Keratinocyte (primary cell): Measurements from ENCODE around the gene PMEPA1. TPM values are rescaled to one million over a fixed set of nuclear protein-coding genes. Genes with fewer than 3 reads are reported as not detected.

Experiments
- DNase-seq: peaks from one replicate; pipeline ENCODE4 v3.0.0-alpha.2; 2011; ENCODE audit warnings: low read depth, missing footprints, low spot score
- FAIRE-seq: peaks from 2 replicates; lab custom pipeline; 2011; peaks lifted over from hg19 to GRCh38; lab: Jason Lieb, UNC
- H2AFZ ChIP-seq: 2 replicates; pipeline ENCODE4 v1.6.0; 2012; ENCODE audit warnings: low read length, control low read depth, inconsistent platforms; ENCODE audit not compliant: control insufficient read depth
- H3K27ac ChIP-seq: 2 replicates; pipeline ENCODE4 v1.5.1; 2011; ENCODE audit warnings: low read length; ENCODE audit not compliant: control insufficient read depth, insufficient read depth
- H3K27me3 ChIP-seq: 3 replicates; pipeline ENCODE4 v1.6.0; 2011; ENCODE audit warnings: low read length; ENCODE audit not compliant: control insufficient read depth, insufficient read depth; ENCODE audit errors: extremely low read depth
- H3K36me3 ChIP-seq, 2 experiments: 2 replicates in 1 of 2; 3 replicates in 1 of 2; pipeline ENCODE4 v1.5.1; 2011; ENCODE audit warnings: low read length in 2 of 2, mild to moderate bottlenecking in 1 of 2; ENCODE audit not compliant: control insufficient read depth in 2 of 2, insufficient read depth in 2 of 2; ENCODE audit errors: extremely low read depth in 1 of 2
- H3K4me1 ChIP-seq: 3 replicates; pipeline ENCODE4 v1.5.1; 2011; ENCODE audit warnings: low read length; ENCODE audit not compliant: control insufficient read depth, insufficient read depth; ENCODE audit errors: extremely low read depth
- H3K4me2 ChIP-seq: 3 replicates; pipeline ENCODE4 v1.6.0; 2011; ENCODE audit warnings: low read depth, low read length; ENCODE audit not compliant: control insufficient read depth, insufficient read depth; ENCODE audit errors: extremely low read depth
- H3K4me3 ChIP-seq, 3 experiments: fragments of 200-600 bp in 1 of 3; sonication (generic) in 1 of 3; 2 replicates in 2 of 3; 3 replicates in 1 of 3; pipeline ENCODE4 v1.5.1; 2011 to 2016; ENCODE audit warnings: low read length in 3 of 3, mild to moderate bottlenecking in 3 of 3, control low read depth in 2 of 3, inconsistent platforms in 1 of 3, low read depth in 1 of 3, mixed read lengths in 1 of 3, mixed run types in 1 of 3, moderate library complexity in 1 of 3; ENCODE audit not compliant: control insufficient read depth in 2 of 3, insufficient read depth in 2 of 3; ENCODE audit errors: extremely low read depth in 1 of 3
- H3K79me2 ChIP-seq: 2 replicates; pipeline ENCODE4 v1.6.0; 2012; ENCODE audit warnings: low read length; ENCODE audit not compliant: control insufficient read depth, insufficient read depth
- H3K9ac ChIP-seq: 3 replicates; pipeline ENCODE4 v1.6.0; 2011; ENCODE audit warnings: low read length; ENCODE audit not compliant: control insufficient read depth, insufficient read depth; ENCODE audit errors: extremely low read depth
- H3K9me1 ChIP-seq: 3 replicates; pipeline ENCODE4 v1.6.0; 2011; ENCODE audit warnings: low read length; ENCODE audit not compliant: control insufficient read depth, insufficient read depth; ENCODE audit errors: extremely low read depth
- H3K9me3 ChIP-seq: 2 replicates; pipeline ENCODE4 v1.5.1; 2012; ENCODE audit warnings: low read depth, low read length; ENCODE audit not compliant: control insufficient read depth
- H4K20me1 ChIP-seq: 3 replicates; pipeline ENCODE4 v1.6.0; 2011; ENCODE audit warnings: low read length; ENCODE audit not compliant: control insufficient read depth, insufficient read depth; ENCODE audit errors: extremely low read depth
- EZH2 ChIP-seq: IDR thresholded peaks from one replicate; pipeline ENCODE4 v1.6.1; 2012; ENCODE audit warnings: inconsistent platforms, mild to moderate bottlenecking, low read length, moderate library complexity
- dilution Hi-C: fragments of 300-500 bp; cut with MboI; formaldehyde crosslinking; loops from one replicate; pipeline ENCODE4 v1.7.0; 2020; ENCODE audit warnings: low sequenced_read_pairs; ENCODE audit not compliant: extremely low pct_ligation_motif_present
- polyA plus RNA-seq, 5 experiments: library from polyadenylated mRNA; depleted of rRNA in 3 of 5; stranded (reverse) in 3 of 5; stranded (forward) in 1 of 5; unstranded in 1 of 5; fragments of >200 nt; gene quantifications; 1 replicate in 1 of 5; 2 replicates in 3 of 5; 3 replicates in 1 of 5; pipeline versions ENCODE4 v1.2.1 to v1.2.3, GENCODE V29; 2011 to 2012; ENCODE audit warnings: missing spikeins in 2 of 5, low read depth in 1 of 5, low replicate concordance in 1 of 5
- TF ChIP-seq, protein P1 (sequence below), 3 experiments: IDR thresholded peaks in 1 of 3; conservative IDR thresholded peaks in 1 of 3; optimal IDR thresholded peaks in 1 of 3; 2 replicates in 2 of 3; 3 replicates in 1 of 3; pipeline versions ENCODE3 to v1.5.1; 2011; ENCODE audit warnings: low read length in 3 of 3, mild to moderate bottlenecking in 3 of 3, moderate library complexity in 2 of 3, control low read depth in 1 of 3, inconsistent platforms in 1 of 3; ENCODE audit not compliant: insufficient read depth in 2 of 3; ENCODE audit errors: extremely low read depth in 1 of 3

Gene PMEPA1
- polyA plus RNA-seq, 1 donor (not counting 4 experiments of a cell fraction or from before 2014, with no cell fraction given): 29.0 TPM

GRCh38 chr20:57612916-57613315 lies 96.9 kb downstream of the PMEPA1 start:
- Histone ChIP-seq H3K27ac (no peak overlapping the region), H3K27me3 (peaks cover 66% of the 10 kb centered on the region), H3K4me2 (no peak overlapping the region), H3K9me3 (no peaks in the 10 kb centered on the region), H3K4me3 (no peak overlapping the region), H2AFZ (no peak overlapping the region), H3K36me3 (no peaks in the 10 kb centered on the region), H3K79me2 (no peaks in the 10 kb centered on the region), H3K4me1 (peaks cover 4% of the 10 kb centered on the region), H3K9ac (no peak overlapping the region), H3K9me1 (no peaks in the 10 kb centered on the region), H4K20me1 (peaks cover 4% of the 10 kb centered on the region)
- no peak for FAIRE-seq
- no peak for DNase-seq
- dilution Hi-C loops: loop anchor here (25.0 kb wide), 1 partner anchor 574 kb away; no protein-coding TSS in a partner anchor
- no peak for TF ChIP-seq EZH2
- TF ChIP-seq, protein P1, sequence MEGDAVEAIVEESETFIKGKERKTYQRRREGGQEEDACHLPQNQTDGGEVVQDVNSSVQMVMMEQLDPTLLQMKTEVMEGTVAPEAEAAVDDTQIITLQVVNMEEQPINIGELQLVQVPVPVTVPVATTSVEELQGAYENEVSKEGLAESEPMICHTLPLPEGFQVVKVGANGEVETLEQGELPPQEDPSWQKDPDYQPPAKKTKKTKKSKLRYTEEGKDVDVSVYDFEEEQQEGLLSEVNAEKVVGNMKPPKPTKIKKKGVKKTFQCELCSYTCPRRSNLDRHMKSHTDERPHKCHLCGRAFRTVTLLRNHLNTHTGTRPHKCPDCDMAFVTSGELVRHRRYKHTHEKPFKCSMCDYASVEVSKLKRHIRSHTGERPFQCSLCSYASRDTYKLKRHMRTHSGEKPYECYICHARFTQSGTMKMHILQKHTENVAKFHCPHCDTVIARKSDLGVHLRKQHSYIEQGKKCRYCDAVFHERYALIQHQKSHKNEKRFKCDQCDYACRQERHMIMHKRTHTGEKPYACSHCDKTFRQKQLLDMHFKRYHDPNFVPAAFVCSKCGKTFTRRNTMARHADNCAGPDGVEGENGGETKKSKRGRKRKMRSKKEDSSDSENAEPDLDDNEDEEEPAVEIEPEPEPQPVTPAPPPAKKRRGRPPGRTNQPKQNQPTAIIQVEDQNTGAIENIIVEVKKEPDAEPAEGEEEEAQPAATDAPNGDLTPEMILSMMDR (optimal IDR thresholded peaks at IDR 0.05 in 1 of 3, IDR thresholded peaks at IDR 0.05 in 1 of 3, conservative IDR thresholded peaks at IDR 0.05 in 1 of 3; ENCODE audit: extremely low read depth in 1 of 3, insufficient read depth in 2 of 3, low read length in 3 of 3): no peak

GRCh38 chr20:57612436-57612835 lies 97.4 kb downstream of the PMEPA1 start:
- DNase-seq (no peak), FAIRE-seq (no peak)
- Histone ChIP-seq H4K20me1 (peaks cover 4% of the 10 kb centered on the region), H3K4me1 (no peaks in the 10 kb centered on the region), H3K27me3 (peaks cover 66% of the 10 kb centered on the region), H3K4me2 (no peak overlapping the region), H3K36me3 (no peaks in the 10 kb centered on the region), H3K4me3 (no peak overlapping the region), H3K9ac (no peak overlapping the region), H3K79me2 (no peaks in the 10 kb centered on the region), H3K9me3 (no peaks in the 10 kb centered on the region), H3K9me1 (no peaks in the 10 kb centered on the region), H3K27ac (no peak overlapping the region), H2AFZ (no peak overlapping the region)
- no peak for TF ChIP-seq EZH2
- TF ChIP-seq, protein P1 (optimal IDR thresholded peaks at IDR 0.05 in 1 of 3, IDR thresholded peaks at IDR 0.05 in 1 of 3, conservative IDR thresholded peaks at IDR 0.05 in 1 of 3; ENCODE audit: extremely low read depth in 1 of 3, insufficient read depth in 2 of 3, low read length in 3 of 3): no peak
- dilution Hi-C loops: loop anchor here (25.0 kb wide), 1 partner anchor 575 kb away; no protein-coding TSS in a partner anchor
